SU-DHL-6 (cell line): ENCODE data around the gene DKK2.

Source experiments
- H2AFZ ChIP-seq: fragments of 200-600 bp; sonication (generic); 2 replicates; pipeline ENCODE4 v1.6.1; 2014; ENCODE audit warnings: low read depth, mild to moderate bottlenecking, moderate library complexity, mixed read lengths, antibody characterized with exemption, low read length; ENCODE audit not compliant: severe bottlenecking
- H3F3A ChIP-seq: fragments of 200-600 bp; shearing (Covaris generic); 2 replicates; pipeline ENCODE4 v1.6.0; 2016; ENCODE audit warnings: antibody characterized with exemption, mild to moderate bottlenecking; ENCODE audit not compliant: insufficient read depth
- H3K27ac ChIP-seq: fragments of 200-600 bp; sonication (generic); 2 replicates; pipeline ENCODE4 v1.5.1; 2016; ENCODE audit warnings: low read depth, mild to moderate bottlenecking, low read length, moderate library complexity, mixed read lengths
- H3K27me3 ChIP-seq: fragments of 200-600 bp; sonication (generic), shearing (Covaris generic); 2 replicates; pipeline ENCODE4 v1.6.0; 2014; ENCODE audit warnings: mild to moderate bottlenecking, low read length
- H3K36me3 ChIP-seq: fragments of 200-600 bp; sonication (generic); 2 replicates; pipeline ENCODE4 v1.6.1; 2014; ENCODE audit warnings: mild to moderate bottlenecking, low read length, mixed read lengths
- H3K4me2 ChIP-seq: fragments of 300-600, 200-600 bp; shearing (Covaris generic), sonication (generic); 2 replicates; pipeline ENCODE4 v1.6.0; 2014; ENCODE audit warnings: low read length, low read depth, mild to moderate bottlenecking; ENCODE audit not compliant: poor library complexity, severe bottlenecking
- H3K4me3 ChIP-seq: fragments of 200-600 bp; sonication (generic); 2 replicates; pipeline ENCODE4 v1.5.1; 2014; ENCODE audit warnings: antibody characterized with exemption, low read length, mild to moderate bottlenecking, mixed read lengths; ENCODE audit not compliant: insufficient read depth, poor library complexity, severe bottlenecking
- H3K79me2 ChIP-seq: fragments of 200-600 bp; sonication (generic); 2 replicates; pipeline ENCODE4 v1.6.1; 2014; ENCODE audit warnings: mild to moderate bottlenecking, low read length, moderate library complexity; ENCODE audit not compliant: insufficient read depth
- H3K9ac ChIP-seq: fragments of 200-600 bp; sonication (generic); 2 replicates; pipeline ENCODE4 v1.7.0; 2014; ENCODE audit warnings: mild to moderate bottlenecking, low read length
- H3K9me2 ChIP-seq: fragments of 200-600 bp; sonication (generic); replicated peaks from 2 replicates; pipeline ENCODE4 v1.6.1; 2014; ENCODE audit warnings: low read length; ENCODE audit not compliant: insufficient read depth
- H3K9me3 ChIP-seq: fragments of 200-600 bp; sonication (generic); 2 replicates; pipeline ENCODE4 v1.6.1; 2014; ENCODE audit warnings: low read length, mixed read lengths; ENCODE audit not compliant: insufficient read depth
- H4K20me1 ChIP-seq: fragments of 200-600 bp; sonication (generic); 2 replicates; pipeline ENCODE4 v1.6.1; 2014; ENCODE audit warnings: low read depth, mild to moderate bottlenecking, antibody characterized with exemption, low read length, moderate library complexity, mixed read lengths
- CTCF ChIP-seq: fragments of 200-600 bp; sonication (generic); IDR thresholded peaks from one replicate; pipeline ENCODE4 v1.5.1; 2017; ENCODE audit warnings: antibody characterized with exemption, mild to moderate bottlenecking, low read length, moderate library complexity; ENCODE audit not compliant: insufficient read depth, poor library complexity, severe bottlenecking
- EZH2phosphoT487 ChIP-seq: fragments of 200-600 bp; sonication (generic), shearing (Covaris generic); conservative IDR thresholded peaks from 2 replicates; pipeline ENCODE4 v1.6.1; 2018; ENCODE audit warnings: mild to moderate bottlenecking, antibody characterized with exemption, low read length, moderate library complexity, mixed read lengths

DKK2 gene

GRCh38 chr4:107065201-107065600, 29.1 kb upstream of the DKK2 start:
- Histone ChIP-seq H3K79me2 (no peaks in the 10 kb centered on the region), H3K4me2 (no peak overlapping the region), H3K9me3 (no peaks in the 10 kb centered on the region), H2AFZ (no peak overlapping the region), H3K36me3 (no peaks in the 10 kb centered on the region), H3K27ac (no peak overlapping the region), H3K9ac (no peak overlapping the region), H3K4me3 (no peak overlapping the region), H3K9me2 (no peaks in the 10 kb centered on the region), H3K27me3 (no peaks in the 10 kb centered on the region), H4K20me1 (no peaks in the 10 kb centered on the region), H3F3A (no peaks in the 10 kb centered on the region)
- TF ChIP-seq CTCF (no peak), EZH2phosphoT487 (no peak)

- H4K20me1 ChIP-seq: no peaks in the 10 kb centered on the region
- H3K9me3 ChIP-seq: no peaks in the 10 kb centered on the region
- no peaks in the 10 kb centered on the region for H3K9me2 ChIP-seq
- H2AFZ ChIP-seq: no peak overlapping the region
- no peak overlapping the region for H3K4me3 ChIP-seq
- no peaks in the 10 kb centered on the region for H3K79me2 ChIP-seq
- no peak for TF ChIP-seq CTCF
- TF ChIP-seq EZH2phosphoT487: no peak
- no peak overlapping the region for H3K27ac ChIP-seq
- no peaks in the 10 kb centered on the region for H3K27me3 ChIP-seq
- H3K9ac ChIP-seq: no peak overlapping the region
- H3F3A ChIP-seq: no peaks in the 10 kb centered on the region
- H3K36me3 ChIP-seq: no peaks in the 10 kb centered on the region
- H3K4me2 ChIP-seq: no peak overlapping the region
Measured at GRCh38 chr4:107060388-107060787, 24.3 kb upstream of the DKK2 start.

GRCh38 chr4:107058828-107059227, 22.7 kb upstream of the DKK2 start:
- Histone ChIP-seq H3F3A (no peaks in the 10 kb centered on the region), H3K4me3 (no peak overlapping the region), H3K9ac (no peak overlapping the region), H3K4me2 (no peak overlapping the region), H3K9me3 (no peaks in the 10 kb centered on the region), H3K36me3 (no peaks in the 10 kb centered on the region), H3K27me3 (no peaks in the 10 kb centered on the region), H2AFZ (no peak overlapping the region), H3K9me2 (no peaks in the 10 kb centered on the region), H3K27ac (no peak overlapping the region), H4K20me1 (no peaks in the 10 kb centered on the region), H3K79me2 (no peaks in the 10 kb centered on the region)
- no peak for TF ChIP-seq EZH2phosphoT487
- TF ChIP-seq CTCF: no peak
